ENCODE measurements around the gene DHRS7B.
"Not testable (repeated sequence)": the region's sequence is repeated elsewhere in the genome, so short reads cannot be mapped to it uniquely, and the experiment has no call there.

The DHRS7B gene

GRCh38 chr17:21212826-21213637, 86.3 kb downstream of the DHRS7B start:
- no peak for DNase-seq

GRCh38 chr17:21213638-21214014, 86.9 kb downstream of the DHRS7B start:
- DNase-seq = no peak

GRCh38 chr17:21214015-21214776, 87.4 kb downstream of the DHRS7B start, which contains the start of gene TMEM11:
Gene TMEM11, minus strand, starts transcription at chr17:21214161. Its CDS starts 9 bp downstream, at chr17:21214152.
- peak; percentile 86 for DNase-seq

GRCh38 chr17:21214777-21215541, 88.2 kb downstream of the DHRS7B start:
- DNase-seq = no peak

- no peak for DNase-seq
These were observed 89.2 kb downstream of the DHRS7B start for GRCh38 chr17:21215935-21216334.

GRCh38 chr17:21217346-21217745, 90.6 kb downstream of the DHRS7B start:
- DNase-seq = no peak

- peak; percentile 3 for DNase-seq
These were observed 91.3 kb downstream of the DHRS7B start for GRCh38 chr17:21218101-21218500.

- DNase-seq = no peak
These were observed 92.1 kb downstream of the DHRS7B start for GRCh38 chr17:21218831-21219380.

GRCh38 chr17:21223086-21223485, 96.3 kb downstream of the DHRS7B start:
- no peak for DNase-seq

- DNase-seq = not testable (repeated sequence)
These were observed 100.5 kb downstream of the DHRS7B start for GRCh38 chr17:21227277-21227676.

GRCh38 chr17:21228111-21228510, 101.3 kb downstream of the DHRS7B start:
- DNase-seq = no peak

GRCh38 chr17:21228845-21229244, 102.1 kb downstream of the DHRS7B start:
- DNase-seq = no peak

GRCh38 chr17:21231533-21231932, 104.8 kb downstream of the DHRS7B start:
- no peak for DNase-seq

GRCh38 chr17:21232033-21232749, 105.4 kb downstream of the DHRS7B start:
- no peak for DNase-seq

- no peak for DNase-seq
These were observed 107.0 kb downstream of the DHRS7B start for GRCh38 chr17:21233581-21234347.

- DNase-seq = no peak
These were observed 109.2 kb downstream of the DHRS7B start for GRCh38 chr17:21235921-21236320.

GRCh38 chr17:21239680-21240368, 113.1 kb downstream of the DHRS7B start:
- peak; percentile 32 for DNase-seq

- no peak for DNase-seq
These were observed 113.7 kb downstream of the DHRS7B start for GRCh38 chr17:21240369-21241055.
